HG03280 (cell line): ENCODE measurements around the gene ITPKC.

ENCODE experiments used
- ATAC-seq: cut with Tn5 transposase; IDR thresholded peaks from one replicate; pipeline ENCODE4 v1.9.1; 2021; ENCODE audit warnings: mild to moderate bottlenecking, moderate library complexity; ENCODE audit not compliant: unreplicated experiment

The ITPKC gene

GRCh38 chr19:40739030-40739839, 22.3 kb downstream of the ITPKC start:
- no peak for ATAC-seq

GRCh38 chr19:40739871-40740703, 23.2 kb downstream of the ITPKC start:
- ATAC-seq = no peak

- no peak for ATAC-seq
Observed at GRCh38 chr19:40740747-40741146, 23.8 kb downstream of the ITPKC start.

- ATAC-seq = no peak
Observed at GRCh38 chr19:40741527-40742390, 24.8 kb downstream of the ITPKC start.

GRCh38 chr19:40742477-40742876, 25.6 kb downstream of the ITPKC start:
- ATAC-seq = no peak

GRCh38 chr19:40742886-40743285, 26.0 kb downstream of the ITPKC start:
- ATAC-seq = no peak

GRCh38 chr19:40743926-40744325, 27.0 kb downstream of the ITPKC start:
- no peak for ATAC-seq

GRCh38 chr19:40744554-40745401, 27.9 kb downstream of the ITPKC start:
- no peak for ATAC-seq

- ATAC-seq = no peak
Observed at GRCh38 chr19:40745402-40745780, 28.5 kb downstream of the ITPKC start.

GRCh38 chr19:40747536-40747935, 30.6 kb downstream of the ITPKC start:
- ATAC-seq = no peak

- peak; percentile 87 for ATAC-seq
Observed at GRCh38 chr19:40750058-40750873, 33.4 kb downstream of the ITPKC start, which contains the start of gene ACTMAP. Gene ACTMAP (minus strand): TSS chr19:40750477. CDS start chr19:40749803, 674 bp downstream.

- ATAC-seq = peak; percentile 53
Observed at GRCh38 chr19:40750874-40751537, 34.1 kb downstream of the ITPKC start, which contains the start of gene SNRPA. Gene SNRPA (plus strand): TSS chr19:40751203. CDS start chr19:40751409, 206 bp downstream.

GRCh38 chr19:40752257-40752781, 35.4 kb downstream of the ITPKC start:
- ATAC-seq = no peak

- ATAC-seq = no peak
Observed at GRCh38 chr19:40754611-40755247, 37.8 kb downstream of the ITPKC start.

GRCh38 chr19:40755248-40755624, 38.3 kb downstream of the ITPKC start:
- no peak for ATAC-seq

GRCh38 chr19:40755791-40756190, 38.9 kb downstream of the ITPKC start:
- ATAC-seq = no peak

- ATAC-seq = no peak
Observed at GRCh38 chr19:40756502-40757110, 39.7 kb downstream of the ITPKC start.
